ENCODE results near the gene TMEM140. TPM values are rescaled to one million over a fixed set of nuclear protein-coding genes. Genes with fewer than 3 reads are reported as not detected.
A peak's percentile ranks its signal among the peaks of the same experiment; 100 is the strongest.

The TMEM140 gene
- total and polyA plus RNA-seq, 9 of the 15 experiments (the other 6 are each of a cell fraction or from before 2014, with no cell fraction given), result 0.03 to 0.82 (median 0.23) TPM

DNA sequence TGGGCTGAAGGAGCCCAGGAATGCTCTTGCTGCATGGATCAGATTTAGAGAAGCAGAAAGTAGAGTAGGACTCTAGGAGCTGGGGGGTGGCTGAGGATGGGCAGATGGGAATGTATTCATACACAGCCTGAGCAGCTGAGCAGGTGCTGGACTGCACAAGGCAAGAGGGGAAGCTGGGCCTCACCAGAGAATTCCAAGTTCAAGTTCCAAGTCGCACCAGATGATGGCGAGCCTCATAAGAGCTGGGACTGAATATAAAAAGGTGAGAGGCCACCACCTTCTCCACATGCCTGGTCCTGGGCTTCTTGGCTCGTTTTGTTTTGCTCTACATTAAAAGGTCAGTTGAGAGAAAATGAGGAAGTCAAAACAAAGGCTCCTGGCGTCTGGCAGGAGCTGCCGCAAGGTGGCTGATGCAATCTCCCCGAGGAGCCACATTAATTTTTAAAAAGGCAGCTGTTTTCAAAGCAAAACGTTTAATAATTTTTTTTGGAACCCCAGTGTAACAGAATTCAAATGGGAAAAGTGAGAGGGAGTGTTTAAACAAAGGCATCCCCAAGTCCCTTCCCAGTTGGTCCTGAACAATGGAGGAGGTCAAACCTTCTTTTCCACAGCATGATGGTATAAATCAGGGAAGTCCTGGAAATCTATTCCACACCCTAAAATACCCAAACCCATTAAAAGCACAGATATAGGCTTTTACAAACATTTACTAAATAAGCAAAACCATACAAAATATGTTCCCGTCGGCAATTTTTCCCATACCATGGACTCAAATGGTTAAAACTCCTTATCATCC, 13.2 kb downstream of the TMEM140 start (continued):
- no peak for TF ChIP-seq ZNF124 (CRISPR knock-in tag; IDR thresholded peaks at IDR 0.05)
- TF ChIP-seq YY1 (IDR thresholded peaks at IDR 0.05; ENCODE audit: borderline replicate concordance in 1 of 3, control insufficient read depth in 1 of 3, extremely low read depth in 1 of 3, insufficient read depth in 3 of 3, insufficient read length in 1 of 3, insufficient replicate concordance in 2 of 3, low read depth in 1 of 3, low read length in 2 of 3), result no peak
- TF ChIP-seq, protein P1, sequence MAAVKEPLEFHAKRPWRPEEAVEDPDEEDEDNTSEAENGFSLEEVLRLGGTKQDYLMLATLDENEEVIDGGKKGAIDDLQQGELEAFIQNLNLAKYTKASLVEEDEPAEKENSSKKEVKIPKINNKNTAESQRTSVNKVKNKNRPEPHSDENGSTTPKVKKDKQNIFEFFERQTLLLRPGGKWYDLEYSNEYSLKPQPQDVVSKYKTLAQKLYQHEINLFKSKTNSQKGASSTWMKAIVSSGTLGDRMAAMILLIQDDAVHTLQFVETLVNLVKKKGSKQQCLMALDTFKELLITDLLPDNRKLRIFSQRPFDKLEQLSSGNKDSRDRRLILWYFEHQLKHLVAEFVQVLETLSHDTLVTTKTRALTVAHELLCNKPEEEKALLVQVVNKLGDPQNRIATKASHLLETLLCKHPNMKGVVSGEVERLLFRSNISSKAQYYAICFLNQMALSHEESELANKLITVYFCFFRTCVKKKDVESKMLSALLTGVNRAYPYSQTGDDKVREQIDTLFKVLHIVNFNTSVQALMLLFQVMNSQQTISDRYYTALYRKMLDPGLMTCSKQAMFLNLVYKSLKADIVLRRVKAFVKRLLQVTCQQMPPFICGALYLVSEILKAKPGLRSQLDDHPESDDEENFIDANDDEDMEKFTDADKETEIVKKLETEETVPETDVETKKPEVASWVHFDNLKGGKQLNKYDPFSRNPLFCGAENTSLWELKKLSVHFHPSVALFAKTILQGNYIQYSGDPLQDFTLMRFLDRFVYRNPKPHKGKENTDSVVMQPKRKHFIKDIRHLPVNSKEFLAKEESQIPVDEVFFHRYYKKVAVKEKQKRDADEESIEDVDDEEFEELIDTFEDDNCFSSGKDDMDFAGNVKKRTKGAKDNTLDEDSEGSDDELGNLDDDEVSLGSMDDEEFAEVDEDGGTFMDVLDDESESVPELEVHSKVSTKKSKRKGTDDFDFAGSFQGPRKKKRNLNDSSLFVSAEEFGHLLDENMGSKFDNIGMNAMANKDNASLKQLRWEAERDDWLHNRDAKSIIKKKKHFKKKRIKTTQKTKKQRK (IDR thresholded peaks at IDR 0.05; ENCODE audit: borderline replicate concordance, low read depth, low read length), result no peak
- no peak for TF ChIP-seq GATAD2A (IDR thresholded peaks at IDR 0.05)
- no peak for TF ChIP-seq SRF (CRISPR knock-in tag; IDR thresholded peaks at IDR 0.05)
- TF ChIP-seq, protein P2, sequence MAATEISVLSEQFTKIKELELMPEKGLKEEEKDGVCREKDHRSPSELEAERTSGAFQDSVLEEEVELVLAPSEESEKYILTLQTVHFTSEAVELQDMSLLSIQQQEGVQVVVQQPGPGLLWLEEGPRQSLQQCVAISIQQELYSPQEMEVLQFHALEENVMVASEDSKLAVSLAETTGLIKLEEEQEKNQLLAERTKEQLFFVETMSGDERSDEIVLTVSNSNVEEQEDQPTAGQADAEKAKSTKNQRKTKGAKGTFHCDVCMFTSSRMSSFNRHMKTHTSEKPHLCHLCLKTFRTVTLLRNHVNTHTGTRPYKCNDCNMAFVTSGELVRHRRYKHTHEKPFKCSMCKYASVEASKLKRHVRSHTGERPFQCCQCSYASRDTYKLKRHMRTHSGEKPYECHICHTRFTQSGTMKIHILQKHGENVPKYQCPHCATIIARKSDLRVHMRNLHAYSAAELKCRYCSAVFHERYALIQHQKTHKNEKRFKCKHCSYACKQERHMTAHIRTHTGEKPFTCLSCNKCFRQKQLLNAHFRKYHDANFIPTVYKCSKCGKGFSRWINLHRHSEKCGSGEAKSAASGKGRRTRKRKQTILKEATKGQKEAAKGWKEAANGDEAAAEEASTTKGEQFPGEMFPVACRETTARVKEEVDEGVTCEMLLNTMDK (IDR thresholded peaks at IDR 0.05; ENCODE audit: borderline replicate concordance, insufficient read depth, low read depth, low read length, poor library complexity, severe bottlenecking), result no peak
- TF ChIP-seq SMARCE1 (IDR thresholded peaks at IDR 0.05), result peak; percentile 66; the same call in 1 of the 2 replicates
- no peak for TF ChIP-seq ZFPM2 (CRISPR knock-in tag; IDR thresholded peaks at IDR 0.05)
- no peak for TF ChIP-seq ASH1L (IDR thresholded peaks at IDR 0.05; ENCODE audit: borderline replicate concordance, low read depth, partially characterized antibody)
- TF ChIP-seq MCM7 (IDR thresholded peaks at IDR 0.05), result no peak
- TF ChIP-seq POLR2B (IDR thresholded peaks at IDR 0.05; ENCODE audit: low read depth, partially characterized antibody), result no peak
- TF ChIP-seq ZNF212 (CRISPR knock-in tag; IDR thresholded peaks at IDR 0.05), result no peak
- TF ChIP-seq EZH2 (IDR thresholded peaks at IDR 0.05; ENCODE audit: borderline replicate concordance, low read depth, low read length), result no peak
- TF ChIP-seq, protein P3, sequence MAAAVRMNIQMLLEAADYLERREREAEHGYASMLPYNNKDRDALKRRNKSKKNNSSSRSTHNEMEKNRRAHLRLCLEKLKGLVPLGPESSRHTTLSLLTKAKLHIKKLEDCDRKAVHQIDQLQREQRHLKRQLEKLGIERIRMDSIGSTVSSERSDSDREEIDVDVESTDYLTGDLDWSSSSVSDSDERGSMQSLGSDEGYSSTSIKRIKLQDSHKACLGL (CRISPR knock-in tag; IDR thresholded peaks at IDR 0.05; ENCODE audit: borderline replicate concordance, poor library complexity, severe bottlenecking), result no peak
- 0 out of 2 replicates have a peak, but pooled peaks have one; percentile 29 for TF ChIP-seq HIVEP1 (CRISPR knock-in tag; IDR thresholded peaks at IDR 0.05)
- TF ChIP-seq ZBTB7A (IDR thresholded peaks at IDR 0.05; ENCODE audit: borderline replicate concordance, control insufficient read depth, low read depth, low read length), result no peak
- TF ChIP-seq DMBX1 (CRISPR knock-in tag; IDR thresholded peaks at IDR 0.05; ENCODE audit: borderline replicate concordance), result peak; percentile 93
- peak; percentile 78; the same call in 1 of the 2 replicates for TF ChIP-seq MECOM (CRISPR knock-in tag; IDR thresholded peaks at IDR 0.05)
- no peak for TF ChIP-seq ETV5 (CRISPR knock-in tag; IDR thresholded peaks at IDR 0.05; ENCODE audit: low read depth)
- no peak for TF ChIP-seq BRCA1 (IDR thresholded peaks at IDR 0.05)
- no peak for TF ChIP-seq BRCA1 (CRISPR knock-in tag; IDR thresholded peaks at IDR 0.05)
- TF ChIP-seq ARID1B (IDR thresholded peaks at IDR 0.05), result peak; percentile 48; the same call in 1 of the 2 replicates

Measured in K562 (cell line).